GM18907 (cell line): ENCODE measurements around the gene PYDC1.
"Not testable (repeated sequence)": the region's sequence is repeated elsewhere in the genome, so short reads cannot be mapped to it uniquely, and the experiment has no call there.

Experiments used
- ATAC-seq: cut with Tn5 transposase; IDR thresholded peaks from one replicate; pipeline ENCODE4 v1.9.1; 2021; ENCODE audit warnings: mild to moderate bottlenecking, moderate library complexity; ENCODE audit not compliant: unreplicated experiment

The PYDC1 gene

GRCh38 chr16:31216422-31217135 lies at the start of gene PYDC1:
Gene PYDC1, minus strand, starts transcription at chr16:31217135. Its CDS starts 107 bp downstream, at chr16:31217028.
- ATAC-seq = no peak

DNA sequence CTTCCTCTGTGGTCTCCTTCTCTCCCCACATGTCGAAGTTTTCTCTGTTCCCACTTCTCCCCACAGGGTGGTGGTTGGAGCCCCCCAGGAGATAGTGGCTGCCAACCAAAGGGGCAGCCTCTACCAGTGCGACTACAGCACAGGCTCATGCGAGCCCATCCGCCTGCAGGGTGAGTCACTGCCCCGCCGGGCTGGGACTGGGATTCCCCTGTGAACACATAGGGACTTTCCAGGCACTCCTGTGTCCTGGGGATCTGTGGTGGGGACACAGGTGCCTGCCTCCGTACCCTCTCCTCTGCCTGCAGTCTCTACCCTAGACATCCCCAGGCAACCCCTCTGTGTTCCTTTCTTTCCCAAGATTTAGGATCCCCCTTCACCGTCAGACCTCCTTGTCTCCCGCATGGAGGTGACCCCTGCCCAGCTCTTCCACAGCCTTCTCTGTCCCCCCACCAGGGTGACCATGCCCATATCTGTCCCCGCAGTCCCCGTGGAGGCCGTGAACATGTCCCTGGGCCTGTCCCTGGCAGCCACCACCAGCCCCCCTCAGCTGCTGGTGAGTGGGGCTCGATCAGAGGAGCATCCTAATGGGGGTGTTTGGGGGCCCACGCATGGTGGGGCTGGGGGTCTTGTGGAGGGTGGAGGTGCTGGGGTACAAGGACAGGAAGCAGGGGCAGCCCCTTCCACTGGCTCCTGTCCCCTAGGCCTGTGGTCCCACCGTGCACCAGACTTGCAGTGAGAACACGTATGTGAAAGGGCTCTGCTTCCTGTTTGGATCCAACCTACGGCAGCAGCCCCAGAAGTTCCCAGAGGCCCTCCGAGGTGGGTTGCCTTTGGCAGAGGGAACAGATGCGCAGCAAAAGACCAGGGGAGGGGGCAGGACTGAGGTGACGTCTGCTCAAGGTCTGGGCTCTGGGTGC lies 48.7 kb upstream of the PYDC1 start:
- peak; percentile 95 for ATAC-seq

DNA sequence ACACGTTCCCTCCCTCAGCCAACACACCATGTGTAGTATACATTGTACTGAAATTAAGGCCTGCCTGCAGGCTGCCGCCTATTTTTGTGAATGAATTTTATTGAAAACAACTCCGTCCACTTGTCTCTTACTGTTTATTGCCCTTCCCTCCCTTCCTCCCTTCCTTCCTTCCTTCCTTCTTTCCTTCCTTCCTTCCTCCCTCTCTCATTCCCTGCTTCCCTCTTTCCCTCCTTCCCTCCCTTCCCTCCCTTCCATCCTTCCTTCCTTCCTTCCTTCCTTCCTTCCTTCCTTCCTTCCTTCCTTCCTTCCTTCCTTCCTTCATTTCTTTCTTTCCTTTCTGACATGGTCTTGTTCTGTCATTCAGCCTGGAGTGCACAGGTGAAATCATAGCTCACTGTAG lies 45.1 kb upstream of the PYDC1 start:
- ATAC-seq = no peak

DNA sequence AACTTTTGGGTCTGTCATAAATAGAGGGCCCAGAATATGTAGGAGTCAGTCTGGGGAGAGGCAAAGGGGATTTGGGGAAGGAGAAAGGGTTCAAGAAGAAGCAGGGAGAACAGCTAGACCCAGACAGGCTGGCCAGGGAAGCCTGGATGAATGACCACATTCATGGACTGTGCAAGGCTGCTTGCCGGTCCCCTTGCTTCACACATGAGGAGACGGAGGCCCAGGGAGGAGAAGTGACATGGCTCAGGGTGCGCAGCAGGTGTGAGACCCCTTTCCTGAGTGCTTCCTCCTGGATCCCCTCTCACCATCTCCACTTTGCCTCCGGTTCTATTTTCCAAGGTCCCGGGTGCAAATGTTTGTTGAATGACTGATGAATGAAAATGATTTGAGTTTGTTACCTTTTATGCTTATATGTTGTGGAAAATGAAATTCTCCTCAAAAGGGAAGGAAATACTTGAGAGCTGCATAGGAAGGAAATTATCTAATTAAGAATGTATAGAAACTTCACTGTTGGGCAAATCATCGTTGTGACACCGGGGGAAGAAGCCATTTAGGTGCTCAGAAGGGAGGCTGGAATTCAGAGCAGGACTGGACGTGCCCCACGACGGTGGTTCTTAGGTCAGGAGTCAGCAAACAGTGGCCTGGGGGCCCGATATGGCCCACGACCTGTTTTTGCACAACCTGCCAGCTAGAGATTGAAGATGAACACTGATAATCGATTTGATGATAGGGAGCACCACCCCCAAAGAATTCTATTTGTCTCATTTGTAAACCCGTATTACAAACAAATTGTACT lies 43.4 kb upstream of the PYDC1 start:
- ATAC-seq = no peak

DNA sequence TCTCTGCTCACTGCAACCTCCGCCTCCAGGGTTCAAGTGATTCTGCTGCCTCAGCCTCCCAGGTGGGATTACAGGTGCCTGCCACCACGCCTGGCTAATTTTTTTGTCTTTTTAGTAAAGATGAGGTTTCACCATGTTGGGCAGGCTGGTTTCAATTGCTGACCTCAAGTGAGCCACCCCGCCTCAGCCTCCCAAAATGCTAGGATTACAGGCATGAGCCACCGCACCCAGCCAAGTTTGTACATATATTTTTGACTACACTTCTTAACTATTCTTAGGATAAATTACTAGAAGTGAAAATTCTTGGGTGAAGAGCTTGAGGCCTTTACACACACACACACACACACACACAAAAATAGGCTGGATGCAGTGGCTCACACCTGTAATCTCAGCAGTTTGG lies 41.4 kb upstream of the PYDC1 start:
- ATAC-seq = no peak

- no peak for ATAC-seq
These were observed 39.5 kb upstream of the PYDC1 start for GRCh38 chr16:31256466-31256865.

- ATAC-seq = no peak
These were observed 36.7 kb upstream of the PYDC1 start for GRCh38 chr16:31253642-31254045.

DNA sequence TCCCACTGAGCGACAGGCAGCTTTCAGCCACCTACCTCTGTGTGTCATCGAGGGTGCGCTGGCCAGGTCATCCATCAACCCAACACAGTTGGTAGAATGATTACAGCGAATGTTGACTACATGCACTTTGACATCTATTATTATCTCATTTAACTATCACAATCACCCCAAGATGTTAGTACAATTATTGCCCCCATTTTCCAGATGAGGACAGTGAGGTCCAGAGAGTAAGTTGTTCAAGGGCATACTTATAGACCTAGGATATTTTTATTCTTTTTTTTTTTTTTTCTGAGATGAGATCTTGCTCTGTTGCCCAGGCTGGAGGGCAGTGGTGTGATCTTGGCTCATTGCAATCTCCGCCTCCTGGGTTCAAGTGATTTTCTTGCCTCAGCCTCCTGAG lies 34.5 kb upstream of the PYDC1 start:
- no peak for ATAC-seq

DNA sequence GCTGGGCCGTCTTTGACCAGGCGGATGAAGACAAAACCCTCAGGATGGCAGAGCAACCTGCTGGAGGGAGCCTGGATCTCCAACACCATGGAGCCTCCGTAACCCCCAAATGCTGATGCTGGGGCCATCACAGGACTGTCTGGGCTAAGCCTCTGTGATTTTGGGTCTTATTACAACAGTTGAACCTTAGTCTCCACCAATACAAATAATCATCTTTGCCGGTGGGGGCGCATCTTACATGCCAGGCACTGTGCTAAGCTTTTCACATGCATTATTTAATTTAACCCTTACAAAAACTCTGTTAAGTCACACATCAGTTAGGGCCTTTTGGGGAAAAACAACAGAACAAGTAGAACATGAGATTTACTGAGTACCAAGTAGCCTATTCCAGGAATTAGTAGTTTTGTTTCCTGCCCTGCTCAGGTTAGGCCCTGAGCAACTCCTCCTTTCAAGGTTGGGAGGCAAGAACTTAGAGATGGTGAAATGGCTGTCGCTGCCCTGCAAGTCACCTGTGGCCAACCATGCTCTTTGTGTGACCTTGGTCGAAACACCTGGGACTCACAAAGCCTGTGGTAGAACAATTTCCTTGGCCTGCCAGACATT lies 33.9 kb upstream of the PYDC1 start:
- no peak for ATAC-seq

DNA sequence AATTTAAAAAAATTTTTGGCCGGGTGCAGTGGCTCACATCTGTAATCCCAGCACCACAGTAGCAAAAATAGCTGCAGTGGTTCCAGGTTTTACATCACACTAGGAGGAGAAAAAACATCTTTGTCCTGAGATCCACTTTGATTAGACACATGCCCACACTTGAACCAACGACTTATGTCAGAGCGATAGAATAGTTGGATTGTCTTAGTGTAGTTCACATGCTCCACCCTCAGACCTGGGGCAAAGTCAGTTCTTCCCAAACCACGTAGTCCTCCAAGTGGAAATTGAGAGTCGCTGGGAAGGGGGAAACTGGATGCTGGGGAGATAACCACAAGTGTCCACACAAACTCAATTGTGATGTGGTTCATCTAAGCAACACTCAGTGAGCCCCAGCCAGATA lies 31.4 kb upstream of the PYDC1 start:
- ATAC-seq = no peak

DNA sequence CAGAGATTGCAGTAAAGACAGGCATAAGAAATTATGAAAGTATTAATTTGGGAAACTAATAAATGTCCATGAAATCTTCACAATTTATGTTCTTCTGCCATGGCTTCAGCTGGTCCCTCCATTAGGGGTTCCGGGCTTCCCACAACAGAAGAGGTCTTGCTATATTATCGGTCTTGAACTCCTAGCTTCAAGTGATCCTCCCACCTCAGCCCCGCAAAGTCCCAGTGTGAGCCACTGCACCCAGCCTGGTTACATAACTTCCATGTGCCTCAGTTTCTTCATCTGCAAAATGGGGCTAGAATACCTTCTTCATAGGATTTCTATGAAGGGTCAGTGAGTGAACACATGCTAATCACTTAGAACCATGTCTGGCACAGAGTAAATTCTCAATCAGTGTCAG lies 29.4 kb upstream of the PYDC1 start:
- ATAC-seq = no peak

DNA sequence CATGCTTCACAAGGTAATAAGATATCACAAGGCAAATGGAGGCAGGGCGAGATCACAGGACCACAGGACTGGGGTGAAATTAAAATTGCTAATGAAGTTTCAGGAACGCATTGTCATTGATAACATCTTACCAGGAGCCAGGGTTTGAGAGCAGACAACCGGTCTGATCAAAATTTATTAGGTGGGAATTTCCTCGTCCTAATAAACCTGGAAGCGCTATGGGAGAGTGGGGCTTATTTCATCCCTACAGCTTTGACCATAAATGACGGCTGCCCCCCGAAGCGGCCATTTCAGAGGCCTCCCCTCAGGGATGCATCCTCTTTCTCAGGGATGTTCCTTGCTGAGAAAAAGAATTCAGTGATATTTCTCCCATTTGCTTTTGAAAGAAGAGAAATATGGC lies 28.7 kb upstream of the PYDC1 start:
- ATAC-seq = not testable (repeated sequence)

DNA sequence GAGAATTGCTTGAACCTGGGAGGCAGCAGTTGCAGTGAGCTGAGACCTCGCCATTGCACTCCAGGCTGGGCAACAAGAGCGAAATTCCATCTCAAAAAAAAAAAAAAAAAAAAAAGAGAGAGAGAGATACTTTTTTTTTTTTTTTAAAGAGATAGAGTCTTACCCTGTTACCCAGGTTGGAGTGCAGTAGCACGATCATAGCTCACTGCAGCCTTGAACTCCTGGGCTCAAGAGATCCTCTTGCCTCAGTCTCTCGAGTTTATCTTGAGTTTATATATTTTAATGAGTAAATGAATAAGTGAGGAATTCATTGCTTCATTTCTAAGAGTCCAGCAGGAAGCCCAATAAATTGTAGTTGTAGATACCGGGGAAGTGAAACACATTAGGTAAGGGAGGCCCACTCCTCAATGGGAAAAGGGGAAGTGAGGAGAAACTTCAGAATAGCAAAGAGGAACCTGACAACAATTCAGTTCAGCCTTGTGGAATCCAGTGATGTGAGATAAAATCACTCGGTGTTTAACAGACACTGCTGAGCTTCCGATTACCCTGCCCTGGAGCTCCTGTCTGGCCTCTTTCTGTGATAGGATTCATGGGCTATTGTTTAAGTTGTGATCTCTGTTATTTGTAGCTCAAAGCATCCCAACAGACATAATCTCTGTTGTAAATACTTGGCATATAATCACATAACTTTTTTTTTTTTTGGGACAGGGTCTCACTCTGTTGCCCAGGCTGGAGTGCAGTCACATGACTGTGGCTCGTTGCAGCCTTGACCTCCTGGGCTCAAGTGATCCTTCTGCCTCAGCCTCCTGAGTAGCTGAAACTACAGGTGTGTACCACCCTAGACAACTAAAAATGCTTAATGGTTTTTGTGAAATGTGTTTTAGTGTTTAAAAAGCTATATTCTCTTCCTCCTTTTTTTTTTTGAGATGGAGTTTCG lies 27.1 kb upstream of the PYDC1 start:
- no peak for ATAC-seq

GRCh38 chr16:31242206-31242605 lies 25.3 kb upstream of the PYDC1 start:
- ATAC-seq = no peak

- no peak for ATAC-seq
These were observed 21.1 kb upstream of the PYDC1 start for GRCh38 chr16:31238041-31238440.

DNA sequence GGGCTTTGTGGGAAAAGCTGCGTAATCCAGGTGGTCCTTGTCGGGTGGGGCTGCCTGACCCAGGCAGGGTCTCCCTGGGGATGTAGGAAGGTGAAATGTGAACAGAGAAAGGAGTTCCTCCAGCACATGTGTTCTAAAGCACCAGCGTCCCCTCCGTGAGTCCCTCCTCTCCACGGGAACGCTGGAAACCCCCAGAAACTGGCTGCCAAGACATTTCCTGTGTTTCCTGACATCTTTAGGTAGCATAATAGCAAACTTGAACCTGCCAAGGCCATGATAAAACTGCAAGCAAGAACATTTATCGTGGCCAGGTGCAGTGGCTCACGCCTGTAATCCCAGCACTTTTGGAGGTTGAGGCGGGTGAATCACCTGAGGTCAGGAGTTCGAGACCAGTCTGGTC lies 12.6 kb upstream of the PYDC1 start:
- ATAC-seq = no peak

- ATAC-seq = no peak
These were observed 11.3 kb upstream of the PYDC1 start for GRCh38 chr16:31228206-31228605.

GRCh38 chr16:31225193-31225592 lies 8.3 kb upstream of the PYDC1 start:
- no peak for ATAC-seq

GRCh38 chr16:31224092-31224955 lies 7.4 kb upstream of the PYDC1 start:
- ATAC-seq = no peak
